Activated CD4-positive, CD25-positive, alpha-beta regulatory T cell treated with anti-CD3 and anti-CD28 coated beads, Interleukin-2, amount 50 U/mL, for 16 hours (primary cell): Measurements from ENCODE around the gene SUCLG2.
"Not testable (repeated sequence)": the region's sequence is repeated elsewhere in the genome, so short reads cannot be mapped to it uniquely, and the experiment has no call there.

Source experiments
- DNase-seq: peaks from one replicate; pipeline ENCODE4 v3.0.0-alpha.2; 2020; ENCODE audit warnings: low read depth, low spot score

The SUCLG2 gene

GRCh38 chr3:67610458-67610857 lies 44.0 kb downstream of the SUCLG2 start:
- no peak for DNase-seq

DNA sequence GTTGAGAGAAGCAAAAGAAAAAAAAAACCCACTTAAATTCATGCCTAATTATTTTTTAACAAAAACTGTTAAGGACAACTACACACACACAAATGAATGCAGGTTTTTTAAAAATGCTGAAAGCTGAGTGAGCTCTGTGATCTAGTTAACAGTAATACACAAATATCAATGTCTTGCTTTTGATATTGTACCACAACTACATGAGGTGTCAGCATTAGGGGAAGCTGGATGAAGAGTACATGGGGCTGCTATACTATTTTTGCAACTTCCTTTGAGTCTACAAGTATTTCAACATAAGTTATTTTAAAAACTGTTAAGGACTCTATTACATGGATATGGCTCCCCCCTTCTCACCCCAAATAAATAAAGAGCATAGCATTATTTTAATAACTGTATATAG lies 44.7 kb downstream of the SUCLG2 start:
- DNase-seq: no peak

DNA sequence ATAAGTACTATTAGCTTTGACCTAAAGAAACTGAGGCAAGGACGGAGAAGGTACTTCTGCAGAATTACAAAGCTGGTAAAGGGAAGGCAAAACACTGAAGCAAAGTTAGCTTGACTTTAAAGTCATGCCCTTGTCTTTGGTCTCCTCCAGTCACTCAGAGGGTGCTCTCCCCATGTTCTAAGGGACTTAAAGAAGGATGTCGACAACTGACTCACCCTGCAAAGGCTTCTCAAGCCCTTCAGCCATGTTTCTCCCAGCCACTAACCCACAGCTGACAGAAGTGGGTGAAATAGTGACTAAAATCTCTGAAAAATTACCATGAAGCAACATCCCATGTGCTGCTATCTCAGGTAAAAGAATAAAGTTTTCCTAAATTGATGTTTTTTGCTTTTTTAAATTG lies 46.4 kb downstream of the SUCLG2 start:
- no peak for DNase-seq

DNA sequence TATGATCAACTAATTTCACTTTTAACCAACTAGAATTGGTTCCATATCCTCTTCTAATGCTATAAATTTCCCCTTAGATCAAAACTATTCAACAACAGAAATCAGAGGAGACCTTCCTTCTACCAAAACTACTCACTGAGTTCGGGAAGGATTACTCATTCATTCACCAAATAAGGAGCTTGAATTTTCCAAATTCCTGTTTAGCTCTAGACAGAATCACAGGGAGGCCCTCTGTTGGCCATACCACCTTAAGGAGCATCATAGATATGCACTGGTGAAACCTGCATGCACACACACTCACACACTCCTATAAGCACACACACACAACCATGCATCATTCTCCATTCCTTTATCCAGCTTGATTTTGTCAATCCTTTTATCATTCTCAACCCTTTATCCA lies 49.0 kb downstream of the SUCLG2 start:
- DNase-seq: no peak

DNA sequence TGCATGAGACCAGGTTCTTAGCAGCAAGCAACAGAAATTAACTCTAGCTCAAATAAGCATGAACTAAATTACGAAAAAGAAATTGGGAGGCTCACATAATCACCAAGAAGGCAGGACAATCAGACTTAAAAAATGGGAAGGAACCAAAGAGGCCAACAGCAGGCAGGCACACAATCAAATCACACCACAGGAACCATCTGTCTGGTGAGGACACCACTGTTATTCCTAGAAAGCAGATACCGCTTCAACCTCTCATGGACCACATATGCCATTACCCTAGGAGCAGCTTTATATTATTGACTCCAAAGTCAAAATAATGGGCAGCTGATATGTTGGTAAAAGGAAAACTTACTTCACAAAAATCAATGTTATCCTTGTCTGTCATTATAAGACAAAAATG lies 51.6 kb downstream of the SUCLG2 start:
- DNase-seq: no peak

GRCh38 chr3:67601919-67602608 lies 52.3 kb downstream of the SUCLG2 start:
- no peak for DNase-seq

GRCh38 chr3:67601385-67601784 lies 53.0 kb downstream of the SUCLG2 start:
- no peak for DNase-seq

DNA sequence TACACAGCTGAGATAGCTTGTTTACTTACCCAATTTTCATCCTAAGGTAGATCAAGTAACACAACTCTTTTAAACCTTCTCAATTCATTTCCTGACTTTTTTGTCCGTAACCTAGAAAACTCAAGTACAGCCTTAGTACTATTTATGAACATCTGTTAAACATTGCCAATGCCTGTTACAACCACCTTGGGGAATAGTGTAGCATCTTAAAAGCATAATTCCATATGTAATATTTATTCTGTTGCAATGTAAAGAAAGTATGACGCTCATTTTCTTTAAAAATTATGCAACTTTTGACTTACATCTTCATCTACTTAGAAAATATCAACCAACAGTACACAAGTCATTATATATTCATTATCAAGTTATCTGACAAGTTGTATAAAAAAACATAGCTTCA lies 54.6 kb downstream of the SUCLG2 start:
- no peak for DNase-seq

DNA sequence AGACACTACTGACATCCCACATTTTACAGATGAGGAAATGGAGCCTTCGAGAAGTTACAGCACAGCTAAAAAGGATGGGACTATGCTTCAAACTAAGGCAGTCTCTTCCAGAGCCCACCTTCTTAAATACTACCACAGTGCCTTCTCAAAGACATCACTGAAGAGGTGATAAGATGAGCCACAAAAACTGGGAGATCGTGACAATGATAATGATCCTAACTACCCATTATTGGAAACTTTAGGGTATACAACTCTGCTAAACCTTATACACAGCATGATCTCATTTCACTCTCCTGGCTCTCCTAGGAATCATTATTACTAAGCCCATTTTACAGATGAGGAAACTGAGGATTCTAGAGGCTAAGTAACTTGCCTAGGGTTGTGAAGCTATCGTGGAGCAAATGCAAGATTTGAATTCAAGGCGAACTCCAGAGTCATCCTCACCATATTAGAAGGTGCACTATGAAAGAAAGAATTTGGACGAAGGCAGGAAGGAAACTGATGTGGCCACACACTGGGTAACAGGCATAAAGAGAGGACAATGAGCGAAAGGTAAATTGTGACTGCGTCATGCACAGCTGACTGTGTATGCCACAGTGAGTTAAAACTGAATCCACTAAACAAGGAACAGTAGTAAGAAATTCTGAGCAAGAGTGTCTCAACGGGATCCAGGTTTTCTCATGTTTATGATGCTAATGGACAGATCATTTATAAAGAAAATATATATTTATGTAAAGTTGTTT lies 55.4 kb downstream of the SUCLG2 start:
- no peak for DNase-seq

DNA sequence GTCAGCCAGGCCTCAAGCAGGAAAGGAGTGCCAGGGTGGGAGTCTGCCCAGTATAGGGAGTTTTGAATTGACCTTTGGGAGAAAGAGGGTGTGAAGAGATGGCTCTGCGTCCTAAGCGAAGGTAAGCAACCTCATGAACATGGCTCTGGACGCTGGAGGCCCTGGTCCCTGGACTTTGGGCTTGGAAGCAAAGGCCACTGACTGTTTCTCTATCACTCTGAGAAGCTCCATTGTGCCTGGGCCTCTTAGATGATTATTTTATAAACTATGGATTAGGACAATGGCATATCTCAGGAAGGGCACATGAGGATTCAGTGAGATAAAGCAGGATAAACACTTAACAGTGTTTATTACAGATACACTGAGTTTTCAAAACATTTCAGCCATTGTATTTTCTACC lies 59.0 kb downstream of the SUCLG2 start:
- DNase-seq: no peak

DNA sequence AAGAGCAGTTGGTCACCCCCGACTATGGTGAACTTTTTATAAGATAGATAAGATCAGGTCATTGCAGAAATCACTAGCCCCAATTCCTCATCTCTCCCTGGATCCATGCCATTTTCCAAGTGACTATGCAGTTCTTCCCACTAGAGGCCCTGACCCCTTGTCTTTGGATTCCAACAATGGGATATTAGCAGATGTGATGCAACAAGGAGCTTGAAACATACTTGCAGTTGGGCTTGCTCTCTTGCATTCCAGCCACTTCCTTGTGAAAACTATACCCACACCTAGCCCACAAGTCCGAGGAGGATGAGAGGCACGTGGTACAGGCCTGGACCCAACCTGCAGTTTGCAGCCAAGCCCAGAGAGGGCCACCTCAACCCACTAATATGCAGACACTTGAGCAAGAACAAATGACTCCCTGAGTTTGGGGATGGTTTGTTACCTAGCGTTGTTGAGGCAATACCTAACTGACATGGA lies 60.6 kb downstream of the SUCLG2 start:
- no peak for DNase-seq

- DNase-seq: no peak
These were observed 62.4 kb downstream of the SUCLG2 start for GRCh38 chr3:67592057-67592456.

DNA sequence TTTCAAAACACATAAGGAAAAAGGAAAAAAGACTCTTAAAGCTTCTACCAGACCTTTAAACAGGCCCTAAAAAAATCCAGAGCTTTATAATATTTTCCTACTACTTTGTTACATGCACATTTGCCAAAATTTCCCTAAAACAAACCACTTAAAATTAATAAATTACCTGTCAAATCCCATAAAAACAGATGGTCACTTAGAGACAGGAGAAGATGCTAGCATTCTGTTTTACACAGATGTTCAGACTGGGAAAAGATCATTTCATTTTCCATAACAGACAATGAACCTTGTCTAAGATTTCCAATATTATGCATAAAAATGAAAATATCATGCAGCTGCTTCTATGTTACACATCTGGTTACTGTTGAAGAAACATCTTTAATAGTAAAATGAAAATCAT lies 66.6 kb downstream of the SUCLG2 start:
- DNase-seq: no peak

DNA sequence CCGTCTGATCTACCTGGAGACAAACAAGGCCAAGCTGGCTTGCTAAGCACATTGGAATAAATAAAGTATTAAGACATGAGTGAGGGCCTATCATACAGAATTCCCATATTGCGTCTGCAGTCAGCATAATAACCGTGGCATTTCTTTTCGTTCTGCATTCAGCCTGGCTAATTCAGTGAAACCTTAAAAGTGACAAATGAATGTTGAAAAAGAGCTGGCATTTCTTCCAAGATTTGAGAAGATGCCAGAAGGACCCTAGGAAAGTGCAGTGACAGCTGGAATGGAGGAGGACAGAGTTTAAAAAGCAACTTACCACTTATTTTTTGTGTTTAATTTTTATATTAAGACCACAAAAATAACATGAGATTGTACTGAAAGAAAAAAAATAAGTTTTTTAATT lies 67.1 kb downstream of the SUCLG2 start:
- no peak for DNase-seq

GRCh38 chr3:67584608-67585007 lies 69.8 kb downstream of the SUCLG2 start:
- not testable (repeated sequence) for DNase-seq

GRCh38 chr3:67580430-67581000 lies 73.9 kb downstream of the SUCLG2 start:
- DNase-seq: no peak

GRCh38 chr3:67578416-67578815 lies 76.0 kb downstream of the SUCLG2 start:
- DNase-seq: no peak

- no peak for DNase-seq
These were observed 78.0 kb downstream of the SUCLG2 start for GRCh38 chr3:67576441-67576840.

DNA sequence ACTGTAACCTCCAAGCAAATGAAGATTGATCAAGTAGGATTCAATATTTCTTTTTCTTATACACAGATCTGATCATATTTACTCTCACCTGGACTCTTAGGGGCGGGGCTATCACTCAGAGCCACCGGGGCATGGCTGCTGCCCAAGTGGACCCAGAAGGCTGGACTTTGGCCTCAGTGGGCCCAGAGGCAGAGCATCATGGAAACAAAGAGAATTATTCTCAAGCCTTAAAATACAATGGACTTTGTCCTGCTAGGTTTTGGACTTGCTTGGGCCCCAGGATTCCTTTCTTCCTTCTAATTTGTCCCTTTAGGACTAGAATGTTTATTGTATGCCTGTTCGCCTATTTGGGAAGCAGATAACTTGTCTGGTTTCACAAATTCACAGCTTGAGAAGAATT lies 85.1 kb downstream of the SUCLG2 start:
- DNase-seq: no peak

GRCh38 chr3:67567893-67568292 lies 86.5 kb downstream of the SUCLG2 start:
- no peak for DNase-seq

- DNase-seq: no peak
These were observed 89.4 kb downstream of the SUCLG2 start for GRCh38 chr3:67564973-67565372.

- DNase-seq: no peak
These were observed 90.4 kb downstream of the SUCLG2 start for GRCh38 chr3:67564008-67564407.
